Measurements from ENCODE around the gene ADI1.
"Not testable (repeated sequence)": the region's sequence is repeated elsewhere in the genome, so short reads cannot be mapped to it uniquely, and the experiment has no call there.

ADI1 gene

GRCh38 chr2:3460831-3461800 lies 58.2 kb downstream of the ADI1 start:
- no peak for DNase-seq

- DNase-seq = no peak
Measured at GRCh38 chr2:3460156-3460555, 59.2 kb downstream of the ADI1 start.

DNA sequence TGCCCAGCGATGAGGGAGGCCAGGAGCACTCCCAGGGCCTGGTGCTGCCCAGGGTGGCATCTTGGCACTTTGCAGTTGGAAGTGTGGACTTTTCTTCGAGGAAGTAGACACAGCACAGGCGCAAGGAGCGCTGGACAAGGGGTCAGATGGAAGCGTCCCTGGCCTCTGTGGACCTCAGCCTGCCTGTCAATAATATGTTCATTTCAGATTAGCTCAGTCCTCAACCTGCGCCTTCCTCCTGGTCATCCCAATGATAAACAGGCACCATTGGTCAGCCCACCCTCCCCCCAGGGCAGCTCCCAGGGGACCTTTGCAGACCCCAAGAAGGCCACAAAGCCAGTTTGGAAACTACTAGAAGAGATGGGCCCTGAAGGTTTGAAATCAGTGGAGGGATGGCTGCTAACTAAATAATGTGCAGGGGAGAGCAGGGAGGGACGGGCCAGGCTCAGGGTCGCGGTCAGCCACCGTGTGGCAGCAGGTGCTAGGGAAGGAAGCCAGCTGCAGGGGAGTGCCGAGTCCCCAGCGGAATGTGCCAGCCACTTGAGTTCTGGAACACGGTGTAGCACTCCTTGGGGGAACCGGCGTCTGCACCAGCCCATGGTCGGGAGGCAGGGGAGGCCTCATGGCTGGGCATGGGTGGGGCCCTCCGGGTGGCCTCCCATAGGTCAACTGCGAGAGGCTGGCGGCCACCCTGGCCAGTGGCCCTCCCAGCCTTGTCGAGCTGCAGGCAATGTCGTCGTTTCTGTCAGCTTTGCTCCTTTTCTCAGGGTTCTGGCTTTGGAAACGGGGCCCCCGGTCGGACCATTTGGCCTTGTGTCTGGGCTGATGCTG lies 59.9 kb downstream of the ADI1 start:
- no peak for DNase-seq

- no peak for DNase-seq
Measured at GRCh38 chr2:3458396-3459184, 60.7 kb downstream of the ADI1 start.

DNA sequence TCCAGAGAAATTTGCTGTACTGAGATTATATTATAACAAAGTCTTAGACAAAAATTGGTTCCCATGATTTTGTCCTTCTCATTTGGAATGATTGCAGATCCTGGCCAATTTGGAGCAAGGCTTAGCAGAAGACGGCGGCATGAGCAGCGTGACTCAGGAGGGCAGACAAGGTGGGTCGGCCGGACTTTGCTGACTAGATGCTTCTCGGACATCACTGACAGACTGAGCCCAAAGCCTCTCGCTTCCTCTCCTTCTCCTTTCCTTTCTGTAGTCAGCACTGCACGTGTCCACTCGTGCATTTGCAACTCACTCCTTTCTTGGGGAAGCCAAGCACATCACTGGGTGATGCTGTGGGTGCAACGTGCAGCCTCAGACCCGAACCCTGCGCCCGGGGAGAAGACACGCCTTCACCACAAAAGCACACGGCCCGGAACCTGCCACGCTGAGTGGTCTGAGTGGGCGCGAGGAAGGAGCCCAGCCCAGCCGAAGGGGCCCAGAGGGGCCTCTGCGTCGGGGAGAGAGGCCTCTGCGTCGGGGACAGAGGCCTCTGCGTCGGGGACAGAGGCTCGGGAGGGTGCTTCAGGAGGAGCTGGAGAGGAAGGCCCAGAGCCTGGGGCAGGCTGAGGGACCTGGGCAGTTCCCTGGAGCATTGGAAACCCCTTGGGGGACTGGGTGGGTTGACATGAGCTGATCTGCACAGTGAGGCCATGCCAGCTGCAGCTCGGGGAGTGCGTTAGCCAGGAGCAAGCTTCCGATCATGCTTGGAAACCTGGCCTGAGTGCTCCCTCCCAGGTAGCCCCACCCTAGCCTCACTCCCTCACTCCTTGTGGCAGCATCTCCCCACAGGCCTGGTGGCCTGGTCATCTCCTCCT lies 61.6 kb downstream of the ADI1 start:
- DNase-seq = no peak

DNA sequence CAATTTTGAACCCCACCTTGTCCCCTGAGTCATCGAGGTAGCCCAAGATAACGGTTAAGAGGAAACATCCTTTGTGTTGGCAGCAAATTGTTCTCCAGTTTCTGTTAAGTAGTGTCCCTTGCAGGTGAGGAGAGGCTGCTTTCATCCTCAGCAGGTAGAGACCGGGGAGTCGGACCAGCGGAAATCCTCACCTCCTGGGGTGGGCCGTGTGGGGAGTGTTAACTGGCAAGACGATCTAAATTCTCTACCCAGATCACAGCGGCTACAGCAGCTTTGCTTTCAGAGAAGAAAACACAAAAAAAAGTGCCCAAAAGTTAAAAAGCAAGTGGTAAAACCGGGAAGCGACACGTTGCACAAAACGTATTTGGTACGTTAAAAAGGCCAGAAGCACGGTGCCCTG lies 63.2 kb downstream of the ADI1 start:
- no peak for DNase-seq

DNA sequence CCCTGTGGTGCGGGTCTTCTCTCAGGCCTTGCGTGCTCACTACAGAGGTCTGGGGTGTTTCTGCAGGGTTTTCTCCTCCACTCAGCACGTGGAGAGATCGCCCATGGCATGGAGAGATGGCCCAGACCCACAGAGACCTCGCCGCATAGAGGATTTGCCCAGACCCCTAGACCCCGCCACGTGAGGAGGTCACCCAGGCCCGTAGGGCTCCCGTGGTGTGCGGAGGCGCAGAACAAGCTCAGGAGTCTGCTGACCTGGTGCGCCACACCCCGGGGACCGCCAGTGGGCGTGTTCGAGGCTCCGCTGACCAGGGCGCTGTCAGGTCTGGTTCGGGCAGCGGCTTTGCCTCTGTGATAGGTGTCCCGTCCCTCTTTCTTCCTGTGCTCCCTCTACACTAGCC lies 64.5 kb downstream of the ADI1 start:
- no peak for DNase-seq

- not testable (repeated sequence) for DNase-seq
Measured at GRCh38 chr2:3454005-3454404, 65.3 kb downstream of the ADI1 start.

DNA sequence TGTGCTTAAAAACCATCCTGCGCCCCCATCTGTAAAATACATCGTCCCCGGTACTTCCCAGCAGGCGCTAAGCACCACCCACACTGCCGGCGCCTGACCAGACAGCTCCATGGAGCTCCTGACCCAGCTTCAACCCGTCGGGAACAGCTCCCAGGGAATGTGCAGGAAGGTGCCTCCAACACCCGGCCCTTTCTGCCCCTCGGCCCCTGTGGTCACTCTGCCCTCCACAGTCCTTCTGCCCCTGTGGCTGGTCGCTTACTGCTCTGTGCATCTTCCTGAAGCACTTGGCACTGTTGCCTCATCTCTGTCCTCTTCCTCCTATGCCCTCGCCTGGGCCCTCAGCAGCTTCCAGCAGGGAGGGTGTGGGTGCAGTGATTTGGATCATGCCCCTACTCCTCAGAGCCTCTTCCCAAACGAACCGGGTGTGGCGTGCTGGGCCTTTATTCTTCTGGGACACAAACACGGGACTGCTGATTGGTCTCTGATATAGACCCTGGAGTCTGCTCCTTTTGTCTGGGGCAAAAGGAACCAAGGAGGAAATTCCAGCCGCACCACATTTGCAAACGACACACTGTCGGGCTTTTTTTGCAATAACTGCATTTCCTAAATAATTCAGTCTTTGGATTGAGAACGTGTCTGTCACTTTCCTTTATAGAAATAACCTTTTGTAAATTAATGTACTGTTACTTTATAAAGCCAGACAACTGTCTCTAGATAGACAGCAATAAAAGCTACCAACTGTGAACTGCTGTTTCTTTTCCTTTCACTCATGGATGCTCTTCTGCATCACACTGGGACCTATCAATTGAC lies 65.9 kb downstream of the ADI1 start:
- DNase-seq = no peak

DNA sequence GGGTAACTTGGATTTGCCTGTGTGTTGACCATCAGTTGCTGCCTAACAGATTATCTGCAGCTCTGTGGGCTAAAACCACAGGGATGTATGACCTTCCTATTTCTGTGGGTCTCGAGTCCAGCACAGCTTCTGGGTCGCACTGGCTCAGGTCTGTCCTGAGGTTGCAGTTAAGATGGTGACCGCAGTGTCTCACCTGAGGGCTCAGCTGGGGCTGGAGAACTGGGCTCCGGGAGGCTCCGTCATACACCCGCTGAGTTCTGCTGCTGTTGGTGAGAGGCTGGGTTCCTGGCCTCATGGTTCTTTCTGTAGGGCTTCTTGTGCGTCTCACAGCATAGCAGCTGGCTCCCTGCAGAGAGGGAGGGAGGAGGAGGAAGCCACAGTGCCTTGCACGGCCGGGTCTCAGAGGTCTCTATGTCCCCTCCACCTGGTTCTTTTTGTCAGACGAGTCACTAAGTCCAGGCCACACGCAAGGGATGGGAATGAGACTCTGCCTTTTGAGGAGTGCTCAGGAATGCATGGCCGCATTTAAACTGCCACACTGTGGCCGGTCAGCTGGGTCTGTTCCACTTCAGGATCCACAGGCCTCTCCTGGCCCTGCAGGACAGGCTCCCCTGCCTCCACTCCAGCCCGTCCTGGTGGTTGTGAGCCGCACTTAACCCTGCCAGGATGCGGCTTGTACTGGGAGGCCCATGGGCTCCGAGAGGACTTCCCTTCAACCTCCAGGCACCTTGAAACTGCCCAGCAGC lies 67.2 kb downstream of the ADI1 start:
- DNase-seq = no peak

- DNase-seq = no peak
Measured at GRCh38 chr2:3451169-3451568, 68.2 kb downstream of the ADI1 start.

GRCh38 chr2:3450385-3451010 lies 68.8 kb downstream of the ADI1 start:
- DNase-seq = no peak

- no peak for DNase-seq
Measured at GRCh38 chr2:3449936-3450335, 69.4 kb downstream of the ADI1 start.

DNA sequence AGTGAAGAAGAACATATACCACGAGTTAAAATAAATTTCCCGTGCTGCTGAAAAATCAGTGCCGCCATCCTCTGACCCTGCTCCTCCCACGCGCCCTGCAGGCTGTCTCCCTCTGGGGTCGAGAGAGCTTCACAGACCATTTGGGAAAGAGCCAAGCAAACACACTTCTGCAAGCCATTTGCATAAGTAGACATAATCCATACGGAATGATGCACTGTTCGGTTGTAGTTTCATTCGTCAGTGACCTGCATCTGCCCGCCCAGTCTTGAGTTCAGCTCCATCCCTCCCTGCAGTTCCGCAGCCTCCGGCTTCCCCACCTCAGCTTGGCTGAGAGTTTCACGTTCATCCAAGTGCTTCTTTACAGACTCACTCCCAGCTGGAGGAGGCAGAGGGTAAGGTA lies 70.2 kb downstream of the ADI1 start:
- no peak for DNase-seq

GRCh38 chr2:3448441-3448911 lies 70.9 kb downstream of the ADI1 start:
- not testable (repeated sequence) for DNase-seq

DNA sequence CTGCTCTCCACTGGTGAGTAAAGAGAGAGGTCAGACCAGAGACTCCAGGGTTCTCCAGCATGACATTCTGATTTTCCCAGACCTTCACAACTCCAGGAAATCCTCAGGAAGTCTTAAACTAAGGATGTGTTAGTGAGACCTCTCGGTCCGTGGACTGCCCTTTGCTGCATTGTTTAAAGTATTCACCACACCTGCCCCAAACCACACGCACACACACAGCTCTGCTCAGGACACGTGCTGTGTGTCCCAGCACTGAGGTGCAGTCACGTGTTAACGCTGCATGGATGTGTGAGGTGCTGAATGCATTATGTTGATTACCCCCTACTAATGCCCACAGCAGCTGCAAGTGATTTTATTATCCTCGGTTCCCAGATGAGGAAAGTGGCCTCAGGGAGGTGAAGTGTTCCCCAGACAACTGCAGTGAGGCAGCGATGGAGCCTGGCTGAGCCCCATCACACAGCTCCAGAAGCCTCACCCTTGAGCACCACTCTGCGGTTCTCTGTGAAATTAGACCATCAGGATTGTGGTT lies 71.5 kb downstream of the ADI1 start:
- no peak for DNase-seq
